ENCODE data around the gene BLTP3A. TPM values are rescaled to one million over a fixed set of nuclear protein-coding genes. Genes with fewer than 3 reads are reported as not detected.

The BLTP3A gene, protein sequence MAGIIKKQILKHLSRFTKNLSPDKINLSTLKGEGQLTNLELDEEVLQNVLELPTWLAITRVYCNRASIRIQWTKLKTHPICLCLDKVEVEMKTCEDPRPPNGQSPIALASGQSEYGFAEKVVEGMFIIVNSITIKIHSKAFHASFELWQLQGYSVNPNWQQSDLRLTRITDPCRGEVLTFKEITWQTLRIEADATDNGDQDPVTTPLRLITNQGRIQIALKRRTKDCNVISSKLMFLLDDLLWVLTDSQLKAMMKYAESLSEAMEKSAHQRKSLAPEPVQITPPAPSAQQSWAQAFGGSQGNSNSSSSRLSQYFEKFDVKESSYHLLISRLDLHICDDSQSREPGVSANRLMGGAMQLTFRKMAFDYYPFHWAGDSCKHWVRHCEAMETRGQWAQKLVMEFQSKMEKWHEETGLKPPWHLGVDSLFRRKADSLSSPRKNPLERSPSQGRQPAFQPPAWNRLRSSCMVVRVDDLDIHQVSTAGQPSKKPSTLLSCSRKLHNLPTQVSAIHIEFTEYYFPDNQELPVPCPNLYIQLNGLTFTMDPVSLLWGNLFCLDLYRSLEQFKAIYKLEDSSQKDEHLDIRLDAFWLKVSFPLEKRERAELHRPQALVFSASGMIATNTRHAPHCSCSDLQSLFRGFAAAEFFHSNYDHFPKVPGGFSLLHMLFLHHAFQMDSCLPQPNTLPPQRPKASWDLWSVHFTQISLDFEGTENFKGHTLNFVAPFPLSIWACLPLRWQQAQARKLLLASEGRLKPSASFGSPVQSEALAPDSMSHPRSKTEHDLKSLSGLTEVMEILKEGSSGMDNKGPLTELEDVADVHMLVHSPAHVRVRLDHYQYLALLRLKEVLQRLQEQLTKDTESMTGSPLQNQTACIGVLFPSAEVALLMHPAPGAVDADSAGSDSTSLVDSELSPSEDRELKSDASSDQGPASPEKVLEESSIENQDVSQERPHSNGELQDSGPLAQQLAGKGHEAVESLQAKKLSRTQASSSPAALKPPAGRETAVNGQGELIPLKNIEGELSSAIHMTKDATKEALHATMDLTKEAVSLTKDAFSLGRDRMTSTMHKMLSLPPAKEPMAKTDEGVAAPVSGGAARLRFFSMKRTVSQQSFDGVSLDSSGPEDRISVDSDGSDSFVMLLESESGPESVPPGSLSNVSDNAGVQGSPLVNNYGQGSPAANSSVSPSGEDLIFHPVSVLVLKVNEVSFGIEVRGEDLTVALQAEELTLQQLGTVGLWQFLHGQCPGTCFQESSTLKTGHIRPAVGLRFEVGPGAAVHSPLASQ (N-terminal part only)
- total RNA-seq (2021; ENCODE audit: unreplicated experiment): 20.2 TPM
- polyA plus RNA-seq (2012; ENCODE audit: insufficient read length): 11.2 TPM
- percentile 72 among the genes with signal in this experiment for Bru-seq, nascent RNA
- percentile 75 among the genes with signal in this experiment for BruChase-seq, experiment 1, labeled RNA remaining after a 2-hour chase
- percentile 82 among the genes with signal in this experiment for BruChase-seq, experiment 2, labeled RNA remaining after a 6-hour chase
- long read RNA-seq, partial matches to known transcripts: 5 of 10 reads
- long read RNA-seq, other reads (novel, unspliced or antisense): 5 of 10 reads

GRCh38 chr6:34791701-34792604 is at the start of gene BLTP3A:
Gene BLTP3A (plus strand): TSS chr6:34792083. CDS start chr6:34792251, 168 bp downstream.
- no TSS peak for BruUV-seq (replicated peaks)
- intact Hi-C loops (cut with micrococcal nuclease; ENCODE audit: unreplicated experiment) (no loop called here), in situ Hi-C loops (cut with HindIII; ENCODE audit: low pct_unique_long_range_greater_than_20kb, low sequenced_read_pairs) (no loop called here)
- H3K36me3 ChIP-seq (ENCODE audit: control insufficient read depth, insufficient read depth, low read length): no peaks in the 10 kb centered on the region
- H3K4me1 ChIP-seq (ENCODE audit: control insufficient read depth, insufficient read depth, low read length): peaks cover 11% of the 10 kb centered on the region
- H3K4me3 ChIP-seq (ENCODE audit: low read depth in 2 of 2, low read length in 2 of 2): peak within 1 kb of the TSS; percentile 63 to 92
- DNase-seq (ENCODE audit: low read depth, low spot score): no peak
- ChIA-PET POLR2A (interaction anchor here (0.6 kb wide), 1 partner anchor 439 kb away, joined by 7 read pairs; no protein-coding TSS in a partner anchor), CTCF (interaction anchor here (0.5 to 0.6 kb wide), 2 partner anchors 184 to 1081 kb away, joined by 4 to 7 read pairs; partner anchors contain the start of gene UQCC2)
- ATAC-seq: peak; percentile 96
- H3K27me3 ChIP-seq (ENCODE audit: control insufficient read depth, insufficient read depth, low read length): no peaks in the 10 kb centered on the region
- H3K9me3 ChIP-seq (ENCODE audit: control insufficient read depth, insufficient read depth, low read depth, low read length): no peaks in the 10 kb centered on the region
- H3K27ac ChIP-seq (ENCODE audit: low read length): peak within 1 kb of the TSS; percentile 86
- TF ChIP-seq CTCF (IDR thresholded peaks at IDR 0.05) (peak; percentile 53), TCF7L2 (IDR thresholded peaks at IDR 0.05; ENCODE audit: low read depth, low read length) (no peak), SIN3A (IDR thresholded peaks at IDR 0.05; ENCODE audit: borderline replicate concordance, insufficient read depth, low read depth, low read length) (peak; percentile 42; the same call in 1 of the 2 replicates), POLR2AphosphoS5 (IDR thresholded peaks at IDR 0.05; ENCODE audit: low read depth, low read length) (peak; percentile 47; the same call in 1 of the 2 replicates)

GRCh38 chr6:34742094-34742493 is 49.8 kb upstream of the BLTP3A start:
- in situ Hi-C loops (cut with HindIII; ENCODE audit: low pct_unique_long_range_greater_than_20kb, low sequenced_read_pairs): no loop called here
- BruUV-seq (replicated peaks): no TSS peak
- no peaks in the 10 kb centered on the region for H3K36me3 ChIP-seq (ENCODE audit: control insufficient read depth, insufficient read depth, low read length)
- H3K9me3 ChIP-seq (ENCODE audit: control insufficient read depth, insufficient read depth, low read depth, low read length): no peaks in the 10 kb centered on the region
- intact Hi-C loops (cut with micrococcal nuclease; ENCODE audit: unreplicated experiment): no loop called here
- POLR2A ChIA-PET: interaction anchor here (0.9 kb wide), 1 partner anchor 20 kb away, joined by 7 read pairs; no protein-coding TSS in a partner anchor
- H3K4me3 ChIP-seq (ENCODE audit: low read depth in 2 of 2, low read length in 2 of 2): no peak overlapping the region
- no peaks in the 10 kb centered on the region for H3K4me1 ChIP-seq (ENCODE audit: control insufficient read depth, insufficient read depth, low read length)
- no peaks in the 10 kb centered on the region for H3K27me3 ChIP-seq (ENCODE audit: control insufficient read depth, insufficient read depth, low read length)
- no peak overlapping the region for H3K27ac ChIP-seq (ENCODE audit: low read length)
- TF ChIP-seq TCF7L2 (IDR thresholded peaks at IDR 0.05; ENCODE audit: low read depth, low read length): no peak
- ATAC-seq (no peak), DNase-seq (ENCODE audit: low read depth, low spot score) (no peak)
- CTCF ChIA-PET: no interaction called here

Measured in Panc1 (cell line).